Cardiac muscle cell (in vitro differentiated cells and primary cell): ENCODE measurements around the gene LYRM4. TPM values are rescaled to one million over a fixed set of nuclear protein-coding genes. Genes with fewer than 3 reads are reported as not detected.

Source experiments
- DNase-seq, 2 donors: peaks; one replicate each; pipeline versions ENCODE4 v3.0.0 to v3.0.0-alpha.2; 2010 to 2017; ENCODE audit warnings: low read depth in 1 of 2, low spot score in 1 of 2
- H3K27ac ChIP-seq: fragments of 200-600 bp; sonication (generic); 2 replicates; pipeline ENCODE4 v1.5.1; 2016
- H3K27me3 ChIP-seq: fragments of 200-600 bp; sonication (generic); 2 replicates; pipeline ENCODE4 v1.6.0; 2016; ENCODE audit warnings: control low read depth
- H3K36me3 ChIP-seq: fragments of 200-600 bp; sonication (generic); 2 replicates; pipeline ENCODE4 v1.5.1; 2016; ENCODE audit warnings: control low read depth
- H3K4me1 ChIP-seq: fragments of 200-600 bp; sonication (generic); 2 replicates; pipeline ENCODE4 v1.8.1; 2017; ENCODE audit warnings: low read depth, mild to moderate bottlenecking, mixed run types
- H3K4me3 ChIP-seq: fragments of 200-600 bp; sonication (generic); 2 replicates; pipeline ENCODE4 v1.5.1; 2016; ENCODE audit warnings: mild to moderate bottlenecking
- H3K9me3 ChIP-seq: fragments of 200-600 bp; sonication (generic); 2 replicates; pipeline ENCODE4 v1.5.1; 2017; ENCODE audit warnings: low read depth, mild to moderate bottlenecking, control low read depth
- CTCF ChIP-seq: IDR thresholded peaks from 2 replicates; pipeline ENCODE4 v1.5.1; 2012; ENCODE audit warnings: low read depth, mild to moderate bottlenecking, low read length
- polyA plus RNA-seq: library from polyadenylated mRNA; unstranded; fragments of >200 nt; fragmentation: Nextera tagmentation; extraction: Ambion mirVana; gene quantifications from 2 replicates; pipeline ENCODE4 v1.2.1, GENCODE V29; 2016
- total RNA-seq: library from RNA; depleted of rRNA; stranded (reverse); fragments of >200 nt; gene quantifications from 2 replicates; pipeline ENCODE4 v1.2.3, GENCODE V29; 2016

LYRM4 gene
- total and polyA plus RNA-seq, 2 experiments from 2014 or later, result 24.2 to 38.3 TPM

- Histone ChIP-seq H3K4me3 (no peak overlapping the region), H3K27ac (no peak overlapping the region), H3K27me3 (no peaks in the 10 kb centered on the region), H3K4me1 (peaks cover 9% of the 10 kb centered on the region), H3K36me3 (no peaks in the 10 kb centered on the region), H3K9me3 (no peaks in the 10 kb centered on the region)
- no peak for TF ChIP-seq CTCF
- no peak for DNase-seq
These were observed 114.4 kb downstream of the LYRM4 start for GRCh38 chr6:5146398-5146797.

- Histone ChIP-seq H3K9me3 (no peaks in the 10 kb centered on the region), H3K36me3 (no peaks in the 10 kb centered on the region), H3K27ac (no peak overlapping the region), H3K4me1 (peaks cover 9% of the 10 kb centered on the region), H3K4me3 (no peak overlapping the region), H3K27me3 (no peaks in the 10 kb centered on the region)
- peak; percentile 87 to 91 for DNase-seq
- TF ChIP-seq CTCF, result peak; percentile 85
These were observed 117.0 kb downstream of the LYRM4 start for GRCh38 chr6:5143634-5144311.

DNA sequence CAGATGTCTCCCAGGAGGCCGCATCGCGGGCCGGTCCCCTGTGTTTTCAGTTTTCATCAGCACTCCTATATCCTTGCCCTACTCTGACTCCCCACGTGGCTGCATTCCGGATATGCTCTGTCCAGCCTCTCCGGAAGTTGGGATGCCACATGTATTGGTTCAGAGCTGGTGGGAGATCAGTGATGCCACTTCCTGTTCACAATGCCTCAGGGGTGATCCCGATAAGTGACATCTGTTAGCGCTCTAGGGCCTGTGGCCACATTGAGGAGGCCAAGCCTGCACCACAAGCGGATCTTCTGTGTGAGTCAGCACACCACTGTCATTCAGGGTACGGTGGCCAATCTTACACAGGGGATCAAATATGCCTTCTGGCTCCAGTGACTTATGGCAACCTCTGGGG lies 117.8 kb downstream of the LYRM4 start:
- H3K27me3 ChIP-seq, result no peaks in the 10 kb centered on the region
- H3K9me3 ChIP-seq, result no peaks in the 10 kb centered on the region
- no peak overlapping the region for H3K4me3 ChIP-seq
- H3K4me1 ChIP-seq, result peaks cover 9% of the 10 kb centered on the region
- DNase-seq, result peak in 1 of 2 donors; percentile 17
- no peak for TF ChIP-seq CTCF
- no peak overlapping the region for H3K27ac ChIP-seq
- H3K36me3 ChIP-seq, result no peaks in the 10 kb centered on the region

GRCh38 chr6:5142131-5142530 lies 118.6 kb downstream of the LYRM4 start:
- Histone ChIP-seq H3K27ac (no peak overlapping the region), H3K4me1 (peaks cover 9% of the 10 kb centered on the region), H3K4me3 (no peak overlapping the region), H3K27me3 (no peaks in the 10 kb centered on the region), H3K36me3 (no peaks in the 10 kb centered on the region), H3K9me3 (no peaks in the 10 kb centered on the region)
- TF ChIP-seq CTCF, result no peak
- no peak for DNase-seq

DNA sequence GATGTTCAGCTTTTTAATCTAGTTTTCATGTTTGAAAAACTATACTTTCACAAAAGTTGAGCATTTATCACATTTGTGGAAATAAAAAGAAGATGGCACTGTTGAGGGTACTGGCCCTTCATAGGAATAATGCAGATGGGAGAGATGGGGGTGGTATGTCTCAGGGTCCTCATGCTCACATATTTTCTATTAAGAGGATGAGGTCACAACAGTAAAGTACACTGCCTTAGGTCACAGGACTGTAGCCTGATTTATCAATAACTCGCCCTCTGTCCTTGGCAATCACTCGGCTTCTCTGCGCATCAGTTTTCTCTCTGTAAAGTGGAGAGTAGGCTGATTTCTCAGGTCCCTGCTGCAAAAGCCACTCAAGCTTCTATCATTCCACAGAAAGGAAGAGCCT lies 119.7 kb downstream of the LYRM4 start:
- Histone ChIP-seq H3K4me3 (no peak overlapping the region), H3K27ac (no peak overlapping the region), H3K9me3 (no peaks in the 10 kb centered on the region), H3K36me3 (no peaks in the 10 kb centered on the region), H3K27me3 (no peaks in the 10 kb centered on the region), H3K4me1 (peaks cover 2% of the 10 kb centered on the region)
- TF ChIP-seq CTCF, result no peak
- no peak for DNase-seq
